NB4 (cell line): Measurements from ENCODE around the gene TRMT44.

ENCODE experiments used
- DNase-seq: peaks from one replicate; pipeline ENCODE4 v3.0.0; 2010; ENCODE audit warnings: low read depth
- H3K4me3 ChIP-seq: one replicate; pipeline ENCODE4 v1.5.1; 2011; ENCODE audit warnings: mild to moderate bottlenecking, low read depth, low read length, moderate library complexity
- MAX ChIP-seq: IDR thresholded peaks from 2 replicates; pipeline ENCODE4 v1.6.1; 2011; ENCODE audit warnings: low read depth, low read length
- MYC ChIP-seq: IDR thresholded peaks from 2 replicates; pipeline ENCODE4 v1.6.1; 2011; ENCODE audit warnings: low read depth, low read length
- POLR2A ChIP-seq: IDR thresholded peaks from 2 replicates; pipeline ENCODE4 v1.6.1; 2011; ENCODE audit warnings: mild to moderate bottlenecking; ENCODE audit not compliant: insufficient read length; ENCODE audit errors: extremely low read depth
- TF ChIP-seq, protein P1 (sequence below): IDR thresholded peaks from one replicate; pipeline ENCODE4 v1.5.1; 2012; ENCODE audit warnings: low read depth, low read length

Gene TRMT44

DNA sequence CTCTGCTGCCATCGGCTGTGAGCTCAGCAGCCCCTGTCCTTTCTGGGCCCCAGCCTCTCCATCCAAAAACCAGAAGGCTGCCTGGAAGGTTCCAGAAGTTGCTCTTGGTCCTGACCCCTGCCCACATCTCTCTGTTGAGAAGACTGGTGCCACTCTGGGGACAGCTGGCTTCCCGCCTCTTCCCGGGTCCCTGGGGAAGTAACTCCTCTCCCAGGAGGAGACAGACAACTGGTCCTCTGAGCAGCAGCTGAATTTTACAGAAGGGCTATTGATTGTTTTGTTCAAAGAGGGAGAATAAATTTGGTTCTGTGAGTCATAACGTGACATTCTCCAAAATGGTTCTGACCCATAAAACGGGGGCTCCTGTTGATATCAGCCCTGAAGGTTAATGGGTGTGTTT is 61.2 kb downstream of the TRMT44 start:
- DNase-seq: no peak
- TF ChIP-seq POLR2A: no peak
- TF ChIP-seq, protein P1, sequence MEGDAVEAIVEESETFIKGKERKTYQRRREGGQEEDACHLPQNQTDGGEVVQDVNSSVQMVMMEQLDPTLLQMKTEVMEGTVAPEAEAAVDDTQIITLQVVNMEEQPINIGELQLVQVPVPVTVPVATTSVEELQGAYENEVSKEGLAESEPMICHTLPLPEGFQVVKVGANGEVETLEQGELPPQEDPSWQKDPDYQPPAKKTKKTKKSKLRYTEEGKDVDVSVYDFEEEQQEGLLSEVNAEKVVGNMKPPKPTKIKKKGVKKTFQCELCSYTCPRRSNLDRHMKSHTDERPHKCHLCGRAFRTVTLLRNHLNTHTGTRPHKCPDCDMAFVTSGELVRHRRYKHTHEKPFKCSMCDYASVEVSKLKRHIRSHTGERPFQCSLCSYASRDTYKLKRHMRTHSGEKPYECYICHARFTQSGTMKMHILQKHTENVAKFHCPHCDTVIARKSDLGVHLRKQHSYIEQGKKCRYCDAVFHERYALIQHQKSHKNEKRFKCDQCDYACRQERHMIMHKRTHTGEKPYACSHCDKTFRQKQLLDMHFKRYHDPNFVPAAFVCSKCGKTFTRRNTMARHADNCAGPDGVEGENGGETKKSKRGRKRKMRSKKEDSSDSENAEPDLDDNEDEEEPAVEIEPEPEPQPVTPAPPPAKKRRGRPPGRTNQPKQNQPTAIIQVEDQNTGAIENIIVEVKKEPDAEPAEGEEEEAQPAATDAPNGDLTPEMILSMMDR: no peak
- TF ChIP-seq MYC: no peak
- no peak for TF ChIP-seq MAX
- no peak overlapping the region for H3K4me3 ChIP-seq

- no peak for DNase-seq
- TF ChIP-seq POLR2A (no peak), MYC (no peak), MAX (no peak)
- TF ChIP-seq, protein P1: no peak
- H3K4me3 ChIP-seq: no peak overlapping the region
These were observed 61.8 kb downstream of the TRMT44 start for GRCh38 chr4:8502371-8502770.

GRCh38 chr4:8502836-8503585 is 62.4 kb downstream of the TRMT44 start:
- TF ChIP-seq MAX (no peak), MYC (no peak), POLR2A (no peak)
- TF ChIP-seq, protein P1: no peak
- H3K4me3 ChIP-seq: no peak overlapping the region
- no peak for DNase-seq

DNA sequence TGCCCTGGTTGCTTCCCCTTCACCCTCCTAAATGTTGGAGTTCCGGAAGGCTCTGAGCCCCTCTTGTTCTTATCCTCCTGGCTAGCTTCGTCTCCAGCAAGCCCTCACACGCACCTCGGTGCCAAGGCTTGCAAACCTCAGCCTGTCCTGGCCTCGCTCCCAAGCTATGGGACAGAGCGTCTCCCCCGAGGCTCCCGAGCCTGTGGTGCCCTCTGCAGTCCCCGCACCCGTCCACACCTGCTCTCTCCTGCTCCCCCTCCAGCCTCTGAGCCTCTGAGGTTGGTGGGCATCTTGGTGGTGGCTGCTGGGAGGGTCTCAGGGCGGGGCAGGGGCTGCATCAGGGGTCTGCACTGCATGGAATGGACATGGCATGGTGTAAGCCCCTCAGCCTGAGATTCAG is 63.2 kb downstream of the TRMT44 start:
- DNase-seq: no peak
- no peak for TF ChIP-seq MAX
- TF ChIP-seq MYC: no peak
- no peak for TF ChIP-seq POLR2A
- H3K4me3 ChIP-seq: no peak overlapping the region

DNA sequence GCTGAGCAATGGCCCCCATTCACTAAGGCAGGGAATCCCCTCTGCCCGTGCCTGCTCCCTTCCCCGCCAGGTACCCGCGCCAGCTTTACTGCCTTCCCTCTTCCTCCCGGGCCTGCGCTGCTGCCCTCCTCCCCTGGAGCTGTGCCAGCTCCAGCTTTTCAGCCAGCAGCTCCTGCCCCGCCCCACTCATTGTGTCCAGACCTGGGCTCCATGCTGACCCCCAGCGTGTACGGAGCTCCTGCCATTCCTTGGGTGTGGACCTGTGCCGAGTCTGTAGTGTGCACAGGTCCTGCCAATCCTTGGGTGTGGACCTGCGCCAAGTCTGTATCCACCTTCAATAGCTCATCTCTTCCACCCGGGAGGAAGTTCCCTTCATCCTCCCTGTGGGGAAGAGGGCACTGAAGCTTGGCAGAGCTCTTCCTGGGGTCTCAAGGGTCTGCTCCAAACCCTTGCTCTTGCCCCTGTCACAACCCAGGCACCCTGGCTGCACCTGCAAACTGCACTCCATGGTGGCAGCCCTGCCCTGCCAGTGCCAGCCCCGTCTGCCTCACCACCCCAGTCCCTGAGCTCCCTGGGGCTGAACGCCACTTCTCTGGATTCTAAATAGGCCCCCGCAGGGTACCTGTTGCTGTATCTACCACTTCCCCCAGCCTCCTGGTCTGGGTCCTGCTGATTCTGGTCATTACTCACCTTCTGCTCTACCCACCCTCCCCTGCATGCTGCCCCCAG is 63.9 kb downstream of the TRMT44 start:
- TF ChIP-seq MYC: no peak
- TF ChIP-seq MAX: no peak
- no peak for TF ChIP-seq POLR2A
- TF ChIP-seq, protein P1: no peak
- DNase-seq: no peak
- H3K4me3 ChIP-seq: no peak overlapping the region

GRCh38 chr4:8505229-8505628 is 64.7 kb downstream of the TRMT44 start:
- TF ChIP-seq MAX: no peak
- TF ChIP-seq POLR2A: no peak
- no peak for TF ChIP-seq MYC
- TF ChIP-seq, protein P1: no peak
- H3K4me3 ChIP-seq: no peak overlapping the region
- no peak for DNase-seq
